ENCODE results near the gene BCAP31. TPM values are rescaled to one million over a fixed set of nuclear protein-coding genes. Genes with fewer than 3 reads are reported as not detected.

Gene BCAP31
- total RNA-seq, 4 donors from 2014 or later, result 99.2 to 180 (median 142) TPM

GRCh38 chrX:153739754-153740486 lies 15.7 kb upstream of the BCAP31 start:
- no CpG with 5 or more reads among the region's 29 CpGs for WGBS, 2 donors
- H3K4me1 ChIP-seq, result peaks cover 0 to 27% (median 0%) of the 10 kb centered on the region in 3 donors
- intact Hi-C loops (cut with DNase I), result no loop called here
- no peak overlapping the region for H3K27ac ChIP-seq
- H3K27me3 ChIP-seq, result no peaks in the 10 kb centered on the region
- TF ChIP-seq, protein P1, sequence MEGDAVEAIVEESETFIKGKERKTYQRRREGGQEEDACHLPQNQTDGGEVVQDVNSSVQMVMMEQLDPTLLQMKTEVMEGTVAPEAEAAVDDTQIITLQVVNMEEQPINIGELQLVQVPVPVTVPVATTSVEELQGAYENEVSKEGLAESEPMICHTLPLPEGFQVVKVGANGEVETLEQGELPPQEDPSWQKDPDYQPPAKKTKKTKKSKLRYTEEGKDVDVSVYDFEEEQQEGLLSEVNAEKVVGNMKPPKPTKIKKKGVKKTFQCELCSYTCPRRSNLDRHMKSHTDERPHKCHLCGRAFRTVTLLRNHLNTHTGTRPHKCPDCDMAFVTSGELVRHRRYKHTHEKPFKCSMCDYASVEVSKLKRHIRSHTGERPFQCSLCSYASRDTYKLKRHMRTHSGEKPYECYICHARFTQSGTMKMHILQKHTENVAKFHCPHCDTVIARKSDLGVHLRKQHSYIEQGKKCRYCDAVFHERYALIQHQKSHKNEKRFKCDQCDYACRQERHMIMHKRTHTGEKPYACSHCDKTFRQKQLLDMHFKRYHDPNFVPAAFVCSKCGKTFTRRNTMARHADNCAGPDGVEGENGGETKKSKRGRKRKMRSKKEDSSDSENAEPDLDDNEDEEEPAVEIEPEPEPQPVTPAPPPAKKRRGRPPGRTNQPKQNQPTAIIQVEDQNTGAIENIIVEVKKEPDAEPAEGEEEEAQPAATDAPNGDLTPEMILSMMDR (IDR thresholded peaks at IDR 0.05), result no peak
- no peak for TF ChIP-seq POLR2A (IDR thresholded peaks at IDR 0.05)
- H3K9me3 ChIP-seq, result no peaks in the 10 kb centered on the region
- no peak overlapping the region for H3K4me3 ChIP-seq
- no peak for DNase-seq
- no peaks in the 10 kb centered on the region for H3K36me3 ChIP-seq

- TF ChIP-seq POLR2A (IDR thresholded peaks at IDR 0.05), result no peak
- TF ChIP-seq, protein P1 (IDR thresholded peaks at IDR 0.05), result no peak
- DNase-seq, result no peak
- Histone ChIP-seq H3K4me3 (no peak overlapping the region), H3K4me1 (peaks cover 0 to 13% (median 0%) of the 10 kb centered on the region in 3 donors), H3K27ac (no peak overlapping the region), H3K36me3 (no peaks in the 10 kb centered on the region), H3K9me3 (no peaks in the 10 kb centered on the region), H3K27me3 (no peaks in the 10 kb centered on the region)
- intact Hi-C loops (cut with DNase I), result no loop called here
- 84% methylated on average over 19 of the region's 27 CpGs; no CpG with 5 or more reads in 1 of the 2 donors for WGBS, 2 donors
These were observed 13.9 kb upstream of the BCAP31 start for GRCh38 chrX:153738056-153738605.

DNA sequence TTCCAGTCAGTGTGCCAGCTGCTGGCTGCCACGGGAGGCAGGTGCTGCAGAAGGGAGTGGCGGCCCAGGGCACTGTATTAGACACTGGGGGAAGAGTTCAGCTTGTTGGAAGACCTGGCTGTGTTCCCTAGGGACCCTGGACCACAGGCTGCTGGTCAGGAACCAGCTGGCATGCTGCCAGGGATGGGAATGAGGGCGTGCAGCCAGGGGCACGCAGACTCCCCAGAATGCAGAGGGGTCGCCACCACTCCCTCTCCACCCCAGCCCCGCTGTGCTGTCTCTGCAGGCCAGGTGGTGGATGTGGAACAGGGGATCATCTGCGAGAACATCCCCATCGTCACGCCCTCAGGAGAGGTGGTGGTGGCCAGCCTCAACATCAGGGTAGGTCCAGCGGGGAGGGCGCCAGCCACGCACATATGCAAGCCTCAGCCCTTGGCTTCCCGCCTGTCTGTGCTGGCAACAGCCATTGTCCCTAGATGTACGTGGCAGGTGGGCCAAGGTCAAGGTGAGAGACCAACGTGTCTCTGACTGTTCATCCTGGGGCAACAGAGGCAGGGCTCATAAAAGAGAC lies 12.8 kb upstream of the BCAP31 start:
- WGBS, 2 donors, result 100% methylated on average over 2 of the region's 15 CpGs; no CpG with 5 or more reads in 1 of the 2 donors

DNA sequence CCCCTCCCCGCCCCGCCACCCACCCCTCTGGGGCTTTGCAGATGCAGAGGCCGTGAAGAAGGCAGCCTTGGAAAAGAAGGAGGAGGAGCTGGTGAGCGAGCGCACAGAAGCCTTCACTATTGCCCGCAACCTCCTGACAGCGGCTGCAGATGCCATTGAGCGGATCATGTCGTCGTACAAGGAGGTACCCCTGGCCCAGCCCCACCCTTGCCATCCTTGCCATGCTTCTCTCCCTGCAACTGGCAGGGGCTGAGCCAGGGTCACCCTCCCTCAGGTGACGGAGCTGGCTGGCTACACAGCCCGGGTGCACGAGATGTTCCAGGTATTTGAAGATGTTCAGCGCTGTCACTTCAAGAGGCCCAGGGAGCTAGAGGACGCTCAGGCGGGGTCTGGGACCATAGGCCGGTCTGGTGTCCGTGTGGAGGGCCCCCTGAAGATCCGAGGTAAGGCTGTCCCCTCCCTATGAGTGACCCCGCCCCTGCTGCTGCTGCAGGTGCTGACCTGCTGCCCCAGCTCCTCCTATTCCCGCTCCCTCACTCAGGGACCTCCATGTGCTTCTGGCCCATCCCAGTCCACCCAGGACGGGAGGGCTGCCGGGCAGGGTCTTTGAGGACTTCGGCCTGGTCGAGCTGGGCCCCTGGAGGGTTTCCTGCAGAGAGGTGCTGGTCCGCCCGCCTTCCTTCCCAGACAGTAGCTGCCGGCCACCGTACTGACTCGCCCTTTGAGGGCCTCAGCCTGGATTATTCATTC lies 12.1 kb upstream of the BCAP31 start:
- Histone ChIP-seq H3K4me3 (no peak overlapping the region), H3K27me3 (no peaks in the 10 kb centered on the region), H3K27ac (no peak overlapping the region), H3K9me3 (no peaks in the 10 kb centered on the region), H3K36me3 (no peaks in the 10 kb centered on the region), H3K4me1 (peaks cover 0 to 17% (median 3%) of the 10 kb centered on the region in 3 donors)
- 87 to 88% methylated on average over 10 to 11 of the region's 30 CpGs for WGBS, 2 donors
- DNase-seq, result no peak
- intact Hi-C loops (cut with DNase I), result no loop called here
- TF ChIP-seq POLR2A (IDR thresholded peaks at IDR 0.05), result no peak
- TF ChIP-seq, protein P1 (IDR thresholded peaks at IDR 0.05), result no peak

More for the DNA sequence above, 12.8 kb upstream of the BCAP31 start:
- Histone ChIP-seq H3K36me3 (no peaks in the 10 kb centered on the region), H3K27ac (no peak overlapping the region), H3K9me3 (no peaks in the 10 kb centered on the region), H3K4me3 (no peak overlapping the region), H3K4me1 (peaks cover 0 to 17% (median 3%) of the 10 kb centered on the region in 3 donors), H3K27me3 (no peaks in the 10 kb centered on the region)
- intact Hi-C loops (cut with DNase I), result no loop called here
- TF ChIP-seq POLR2A (IDR thresholded peaks at IDR 0.05), result no peak
- TF ChIP-seq, protein P1 (IDR thresholded peaks at IDR 0.05), result no peak
- no peak for DNase-seq
